Esophagus muscularis mucosa (tissue), 3 donors: ENCODE results near the gene C16orf46.

Source experiments
- POLR2A ChIP-seq: fragments of 450-650 bp; IDR thresholded peaks from one replicate; pipeline ENCODE4 v1.6.1; 2017; ENCODE audit warnings: antibody characterized with exemption, moderate library complexity, mild to moderate bottlenecking, low read depth
- TF ChIP-seq, protein P1 (sequence below), 3 experiments: fragments of 200-600 bp in 2 of 3; fragments of 450-650 bp in 1 of 3; sonication (generic) in 2 of 3; IDR thresholded peaks; one replicate each; pipeline ENCODE4 v1.5.1; 2017 to 2019; ENCODE audit warnings: antibody characterized with exemption in 3 of 3, mild to moderate bottlenecking in 2 of 3, moderate library complexity in 1 of 3

- TF ChIP-seq, protein P1, sequence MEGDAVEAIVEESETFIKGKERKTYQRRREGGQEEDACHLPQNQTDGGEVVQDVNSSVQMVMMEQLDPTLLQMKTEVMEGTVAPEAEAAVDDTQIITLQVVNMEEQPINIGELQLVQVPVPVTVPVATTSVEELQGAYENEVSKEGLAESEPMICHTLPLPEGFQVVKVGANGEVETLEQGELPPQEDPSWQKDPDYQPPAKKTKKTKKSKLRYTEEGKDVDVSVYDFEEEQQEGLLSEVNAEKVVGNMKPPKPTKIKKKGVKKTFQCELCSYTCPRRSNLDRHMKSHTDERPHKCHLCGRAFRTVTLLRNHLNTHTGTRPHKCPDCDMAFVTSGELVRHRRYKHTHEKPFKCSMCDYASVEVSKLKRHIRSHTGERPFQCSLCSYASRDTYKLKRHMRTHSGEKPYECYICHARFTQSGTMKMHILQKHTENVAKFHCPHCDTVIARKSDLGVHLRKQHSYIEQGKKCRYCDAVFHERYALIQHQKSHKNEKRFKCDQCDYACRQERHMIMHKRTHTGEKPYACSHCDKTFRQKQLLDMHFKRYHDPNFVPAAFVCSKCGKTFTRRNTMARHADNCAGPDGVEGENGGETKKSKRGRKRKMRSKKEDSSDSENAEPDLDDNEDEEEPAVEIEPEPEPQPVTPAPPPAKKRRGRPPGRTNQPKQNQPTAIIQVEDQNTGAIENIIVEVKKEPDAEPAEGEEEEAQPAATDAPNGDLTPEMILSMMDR (IDR thresholded peaks at IDR 0.05): no peak
- no peak for TF ChIP-seq POLR2A
Observed at GRCh38 chr16:81116285-81116684, 39.2 kb upstream of the C16orf46 start.
